Endodermal cell (in vitro differentiated cells): Measurements from ENCODE around the gene SVOPL. TPM values are rescaled to one million over a fixed set of nuclear protein-coding genes. Genes with fewer than 3 reads are reported as not detected.
A peak's percentile ranks its signal among the peaks of the same experiment; 100 is the strongest.

Experiments used
- DNase-seq: peaks from one replicate; pipeline ENCODE4 v3.0.0-alpha.2; 2017
- H3K27ac ChIP-seq: 2 replicates; pipeline ENCODE4 v1.5.1; 2013; ENCODE audit warnings: mild to moderate bottlenecking, low read depth, low read length, moderate library complexity
- H3K27me3 ChIP-seq: 2 replicates; pipeline ENCODE4 v1.6.1; 2013; ENCODE audit warnings: mild to moderate bottlenecking, low read length, moderate library complexity; ENCODE audit not compliant: insufficient read depth, control insufficient read depth, poor library complexity, severe bottlenecking
- H3K36me3 ChIP-seq: 2 replicates; pipeline ENCODE4 v1.7.0; 2013; ENCODE audit warnings: mild to moderate bottlenecking, low read length, moderate library complexity; ENCODE audit not compliant: control insufficient read depth, insufficient read depth
- H3K4me1 ChIP-seq: one replicate; pipeline ENCODE4 v1.7.0; 2013; ENCODE audit warnings: low read length; ENCODE audit not compliant: control insufficient read depth, insufficient read depth
- H3K4me3 ChIP-seq: 2 replicates; pipeline ENCODE4 v1.5.1; 2013; ENCODE audit warnings: mild to moderate bottlenecking, low read length, moderate library complexity
- H3K9ac ChIP-seq: 2 replicates; pipeline ENCODE4 v1.6.1; 2013; ENCODE audit warnings: mild to moderate bottlenecking, low read length, moderate library complexity; ENCODE audit not compliant: poor library complexity, severe bottlenecking; ENCODE audit errors: extremely low read depth
- H3K9me3 ChIP-seq: 2 replicates; pipeline ENCODE4 v1.6.1; 2013; ENCODE audit warnings: mild to moderate bottlenecking, low read length, moderate library complexity; ENCODE audit not compliant: control insufficient read depth
- H3K27ac Mint-ChIP-seq: 2 replicates; pipeline ENCODE4 v1.8.0; 2020; ENCODE audit warnings: mixed read lengths
- H3K27me3 Mint-ChIP-seq: 2 replicates; pipeline ENCODE4 v1.8.0; 2021; ENCODE audit warnings: mild to moderate bottlenecking, mixed read lengths; ENCODE audit not compliant: insufficient read depth
- H3K36me3 Mint-ChIP-seq: 2 replicates; pipeline ENCODE4 v1.8.0; 2020; ENCODE audit warnings: low read depth, mixed read lengths
- H3K4me1 Mint-ChIP-seq: 2 replicates; pipeline ENCODE4 v1.8.0; 2020; ENCODE audit warnings: mixed read lengths
- H3K4me3 Mint-ChIP-seq: 2 replicates; pipeline ENCODE4 v1.8.0; 2020; ENCODE audit warnings: mild to moderate bottlenecking, moderate library complexity, mixed read lengths
- H3K9me3 Mint-ChIP-seq: 2 replicates; pipeline ENCODE4 v1.8.0; 2020; ENCODE audit warnings: mild to moderate bottlenecking, mixed read lengths
- WGBS, 2 experiments: methylation state at CpG; one replicate each; pipeline versions ENCODE4 v1.1.5 to v1.1.7; 2013; ENCODE audit warnings: missing lambda C conversion rate in 2 of 2, mixed read lengths in 1 of 2; ENCODE audit not compliant: insufficient coverage in 1 of 2, insufficient read length in 1 of 2; 5-methylcytosine and 5-hydroxymethylcytosine counted together
- total RNA-seq, 2 donors: library from RNA; stranded (reverse); fragmentation: NEBNext Ultra II Directional in 1 of 2; extraction: Animal tissue kit (Norgen Biotek cat#: 25700) in 1 of 2; gene quantifications; 2 replicates in 1 of 2; 3 replicates in 1 of 2; pipeline ENCODE4 v1.2.1, GENCODE V29; 2021
- TF ChIP-seq, protein P1 (sequence below): fragments of 200-600 bp; sonication (generic); conservative IDR thresholded peaks from 2 replicates; pipeline ENCODE4 v1.5.0; 2021; ENCODE audit warnings: antibody characterized with exemption, mild to moderate bottlenecking

The SVOPL gene
- total RNA-seq, 2 donors from 2014 or later, result 0.86 to 0.95 TPM

DNA sequence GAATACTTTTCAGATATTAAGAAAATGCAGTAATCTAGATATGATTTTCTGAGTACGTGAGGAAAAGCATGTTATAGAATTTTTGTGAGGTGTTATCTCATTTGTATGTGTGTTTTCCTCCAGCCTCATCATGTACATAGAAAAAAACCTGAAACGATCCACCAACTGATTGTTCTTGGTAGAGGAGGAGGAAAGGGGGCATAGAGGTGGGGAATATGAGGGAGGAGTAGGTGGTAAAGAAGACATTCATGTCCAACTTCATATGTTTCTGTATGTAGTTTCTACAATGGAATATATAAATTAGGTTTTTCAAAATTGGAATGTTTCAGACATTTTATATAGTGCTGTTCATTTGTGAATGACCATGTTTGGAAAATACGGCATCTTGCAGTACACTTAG, 131.7 kb downstream of the SVOPL start:
- no peak overlapping the region for H3K27ac ChIP-seq
- no peaks in the 10 kb centered on the region for H3K4me1 ChIP-seq
- no peaks in the 10 kb centered on the region for H3K27me3 ChIP-seq
- Mint-ChIP-seq H3K27me3 (no peaks in the 10 kb centered on the region), H3K36me3 (peaks cover 87% of the 10 kb centered on the region), H3K4me1 (no peaks in the 10 kb centered on the region), H3K4me3 (no peak overlapping the region), H3K27ac (no peak overlapping the region), H3K9me3 (peaks cover 29% of the 10 kb centered on the region)
- H3K9me3 ChIP-seq, result peaks cover 42% of the 10 kb centered on the region
- peaks cover 90% of the 10 kb centered on the region for H3K36me3 ChIP-seq
- no peak overlapping the region for H3K4me3 ChIP-seq
- TF ChIP-seq, protein P1, sequence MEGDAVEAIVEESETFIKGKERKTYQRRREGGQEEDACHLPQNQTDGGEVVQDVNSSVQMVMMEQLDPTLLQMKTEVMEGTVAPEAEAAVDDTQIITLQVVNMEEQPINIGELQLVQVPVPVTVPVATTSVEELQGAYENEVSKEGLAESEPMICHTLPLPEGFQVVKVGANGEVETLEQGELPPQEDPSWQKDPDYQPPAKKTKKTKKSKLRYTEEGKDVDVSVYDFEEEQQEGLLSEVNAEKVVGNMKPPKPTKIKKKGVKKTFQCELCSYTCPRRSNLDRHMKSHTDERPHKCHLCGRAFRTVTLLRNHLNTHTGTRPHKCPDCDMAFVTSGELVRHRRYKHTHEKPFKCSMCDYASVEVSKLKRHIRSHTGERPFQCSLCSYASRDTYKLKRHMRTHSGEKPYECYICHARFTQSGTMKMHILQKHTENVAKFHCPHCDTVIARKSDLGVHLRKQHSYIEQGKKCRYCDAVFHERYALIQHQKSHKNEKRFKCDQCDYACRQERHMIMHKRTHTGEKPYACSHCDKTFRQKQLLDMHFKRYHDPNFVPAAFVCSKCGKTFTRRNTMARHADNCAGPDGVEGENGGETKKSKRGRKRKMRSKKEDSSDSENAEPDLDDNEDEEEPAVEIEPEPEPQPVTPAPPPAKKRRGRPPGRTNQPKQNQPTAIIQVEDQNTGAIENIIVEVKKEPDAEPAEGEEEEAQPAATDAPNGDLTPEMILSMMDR, result no peak
- DNase-seq, result no peak
- 100% methylated on average over 3 of the region's 3 CpGs; no CpG with 5 or more reads in 1 of the 2 experiments for WGBS, 2 experiments
- H3K9ac ChIP-seq, result no peak overlapping the region

DNA sequence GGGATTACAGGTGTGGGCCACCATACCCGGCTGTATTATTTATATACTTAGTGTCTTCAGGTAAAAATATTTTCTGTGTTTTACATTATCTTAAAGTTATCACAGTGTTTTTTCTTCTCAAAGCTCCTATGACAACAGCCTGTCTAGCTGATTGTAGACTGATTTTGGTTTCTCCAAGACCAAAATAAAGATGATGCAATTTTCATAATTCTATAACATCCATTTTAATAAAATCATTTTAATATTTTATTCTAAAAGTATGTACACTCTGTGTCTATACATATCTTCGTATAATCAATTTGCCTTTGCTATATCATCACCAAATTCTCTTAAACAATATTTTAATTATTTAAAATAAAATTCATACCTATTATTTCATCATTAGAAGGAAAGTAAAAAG, 132.5 kb downstream of the SVOPL start:
- Histone ChIP-seq H3K4me1 (no peaks in the 10 kb centered on the region), H3K4me3 (no peak overlapping the region), H3K27ac (no peak overlapping the region), H3K36me3 (peaks cover 90% of the 10 kb centered on the region), H3K9me3 (peaks cover 49% of the 10 kb centered on the region), H3K9ac (no peak overlapping the region), H3K27me3 (no peaks in the 10 kb centered on the region)
- peaks cover 87% of the 10 kb centered on the region for H3K36me3 Mint-ChIP-seq
- no peaks in the 10 kb centered on the region for H3K4me1 Mint-ChIP-seq
- DNase-seq, result no peak
- peaks cover 37% of the 10 kb centered on the region for H3K9me3 Mint-ChIP-seq
- no peak overlapping the region for H3K4me3 Mint-ChIP-seq
- H3K27me3 Mint-ChIP-seq, result no peaks in the 10 kb centered on the region
- TF ChIP-seq, protein P1, result no peak
- no peak overlapping the region for H3K27ac Mint-ChIP-seq
- 100% methylated on average over 2 of the region's 2 CpGs; no CpG with 5 or more reads in 1 of the 2 experiments for WGBS, 2 experiments

DNA sequence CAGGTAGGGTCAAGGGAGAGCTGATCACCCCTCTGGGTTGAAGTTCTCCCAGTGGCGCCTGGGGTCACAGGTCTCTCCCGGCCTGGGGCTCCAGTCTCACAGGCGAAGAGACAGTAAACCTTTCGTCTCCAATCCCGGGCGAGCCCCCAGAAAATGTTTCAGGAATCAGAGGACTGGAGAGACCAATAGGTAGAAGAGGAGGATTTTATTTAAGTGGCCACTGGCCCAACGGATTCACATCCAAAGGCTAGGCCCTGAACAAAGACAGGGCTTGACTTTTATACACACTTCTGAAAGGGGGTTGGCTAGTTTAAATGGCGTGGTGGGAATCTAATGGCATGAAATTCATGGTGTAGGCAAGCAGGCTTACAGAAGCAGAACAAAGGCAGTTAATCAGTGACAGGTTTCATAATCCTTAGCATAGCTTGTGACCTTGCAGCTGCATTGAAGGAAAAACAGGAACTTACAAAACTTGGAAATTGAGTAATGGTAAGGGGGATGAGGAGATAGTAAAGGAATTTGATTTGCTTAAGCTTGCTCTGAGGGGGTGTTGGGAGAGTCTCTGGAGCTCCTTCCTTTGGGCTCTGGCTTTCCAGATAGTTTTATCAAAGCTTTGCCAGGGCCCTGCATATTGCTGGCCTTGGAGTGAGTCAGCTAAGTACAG, 135.6 kb downstream of the SVOPL start:
- no peaks in the 10 kb centered on the region for H3K27me3 ChIP-seq
- H3K4me1 ChIP-seq, result no peaks in the 10 kb centered on the region
- H3K27ac ChIP-seq, result no peak overlapping the region
- H3K9me3 Mint-ChIP-seq, result peaks cover 58% of the 10 kb centered on the region
- no peak overlapping the region for H3K9ac ChIP-seq
- TF ChIP-seq, protein P1, result no peak
- H3K4me1 Mint-ChIP-seq, result no peaks in the 10 kb centered on the region
- peaks cover 90% of the 10 kb centered on the region for H3K36me3 ChIP-seq
- H3K4me3 ChIP-seq, result peak overlapping the region; percentile 60
- 95 to 100% methylated on average over 8 of the region's 8 CpGs for WGBS, 2 experiments
- H3K9me3 ChIP-seq, result peaks cover 80% of the 10 kb centered on the region
- no peaks in the 10 kb centered on the region for H3K27me3 Mint-ChIP-seq
- H3K4me3 Mint-ChIP-seq, result no peak overlapping the region
- peak; percentile 65 for DNase-seq
- no peak overlapping the region for H3K27ac Mint-ChIP-seq
- H3K36me3 Mint-ChIP-seq, result peaks cover 92% of the 10 kb centered on the region
